GM12872 (cell line): ENCODE data around the gene MAP1LC3B.

Source experiments
- CTCF ChIP-seq: IDR thresholded peaks from 3 replicates; pipeline ENCODE4 v1.5.1; 2011; ENCODE audit warnings: low read depth, mild to moderate bottlenecking, low read length, moderate library complexity; ENCODE audit not compliant: insufficient read depth

MAP1LC3B gene

GRCh38 chr16:87404764-87405625, 12.9 kb downstream of the MAP1LC3B start:
- no peak for TF ChIP-seq CTCF

GRCh38 chr16:87406495-87407088, 14.5 kb downstream of the MAP1LC3B start:
- no peak for TF ChIP-seq CTCF

- no peak for TF ChIP-seq CTCF
Measured at GRCh38 chr16:87407511-87408112, 15.5 kb downstream of the MAP1LC3B start.

GRCh38 chr16:87409153-87409552, 17.0 kb downstream of the MAP1LC3B start:
- TF ChIP-seq CTCF: no peak

GRCh38 chr16:87409781-87410180, 17.6 kb downstream of the MAP1LC3B start:
- TF ChIP-seq CTCF: no peak

GRCh38 chr16:87410530-87410929, 18.4 kb downstream of the MAP1LC3B start:
- TF ChIP-seq CTCF: no peak

DNA sequence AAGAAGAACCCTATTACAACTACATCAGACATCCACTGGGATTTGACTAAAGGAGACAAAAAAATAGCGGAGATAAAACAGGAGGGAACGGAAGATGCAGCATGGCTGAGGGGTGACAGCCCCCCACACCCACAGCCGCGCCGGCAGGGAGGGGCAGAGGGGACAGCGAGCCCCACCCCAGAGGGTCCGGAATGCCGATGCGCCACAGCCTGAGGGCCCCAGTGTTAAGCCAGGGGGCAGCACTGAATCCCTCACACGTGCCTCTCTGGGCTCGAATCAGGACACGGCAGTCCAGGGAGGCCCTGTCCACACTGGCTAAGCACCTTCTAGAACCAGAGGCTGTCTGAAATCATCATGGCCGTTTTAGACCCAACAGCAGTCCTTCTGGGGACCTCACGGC, 18.8 kb downstream of the MAP1LC3B start:
- TF ChIP-seq CTCF: no peak
